GOT3 (cell line): ENCODE measurements around the gene EPHB4.
A peak's percentile ranks its signal among the peaks of the same experiment; 100 is the strongest.

Experiments
- DNase-seq: peaks from one replicate; lab custom pipeline; 2025; ENCODE audit warnings: mixed read lengths; lab: John Stamatoyannopoulos, UW

The EPHB4 gene

GRCh38 chr7:100854146-100854895, 27.0 kb upstream of the EPHB4 start:
- no peak for DNase-seq

DNA sequence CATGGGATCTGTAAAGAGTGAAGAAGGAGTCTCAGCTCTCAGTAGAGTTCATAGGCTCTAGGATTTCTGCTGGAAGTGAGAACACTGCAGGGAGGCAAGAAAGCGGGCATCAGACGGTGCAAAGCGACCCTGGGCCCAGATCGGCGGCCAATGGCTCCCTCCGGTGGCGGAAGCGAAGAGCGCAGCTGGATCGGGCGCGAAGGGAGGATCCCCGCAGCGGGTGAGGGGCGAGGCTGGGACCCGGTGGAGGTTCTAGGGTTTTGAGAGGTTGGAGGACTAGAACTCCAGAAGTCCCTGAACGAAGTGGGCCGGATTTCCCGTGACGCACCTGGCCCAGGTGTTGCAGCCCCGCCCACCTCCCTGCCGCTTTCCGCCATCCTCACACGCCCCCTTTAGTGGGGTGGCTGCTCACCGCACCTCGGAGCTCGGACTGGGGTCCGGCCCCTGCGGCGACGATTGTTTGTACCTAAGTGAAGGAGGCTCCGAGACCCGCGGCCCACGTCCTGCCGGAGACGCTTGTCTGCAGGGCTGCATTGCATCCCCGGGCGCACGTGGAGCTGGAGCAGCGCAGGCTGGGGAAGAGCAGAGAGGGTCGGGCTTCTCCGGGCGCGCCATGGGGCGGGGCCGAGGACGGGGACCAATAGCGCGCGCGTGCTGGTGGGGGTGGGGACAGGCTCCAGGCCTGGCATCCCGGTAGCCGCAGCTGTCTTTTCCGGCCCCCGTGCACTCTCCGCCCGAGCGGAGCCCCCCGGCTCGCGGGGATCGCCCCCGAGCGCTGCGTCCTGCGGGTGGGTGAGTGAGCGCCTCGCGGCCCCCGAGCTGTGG, 24.9 kb upstream of the EPHB4 start, which contains the start of gene SLC12A9:
Gene SLC12A9, plus strand, starts transcription at position 666 of the 825 bp plus-strand sequence. CDS start 1,485 bp downstream, outside the sequence.
- peak; percentile 43 for DNase-seq

- no peak for DNase-seq
Measured at GRCh38 chr7:100847360-100847759, 20.0 kb upstream of the EPHB4 start.

GRCh38 chr7:100840470-100841100, 13.3 kb upstream of the EPHB4 start:
- no peak for DNase-seq

DNA sequence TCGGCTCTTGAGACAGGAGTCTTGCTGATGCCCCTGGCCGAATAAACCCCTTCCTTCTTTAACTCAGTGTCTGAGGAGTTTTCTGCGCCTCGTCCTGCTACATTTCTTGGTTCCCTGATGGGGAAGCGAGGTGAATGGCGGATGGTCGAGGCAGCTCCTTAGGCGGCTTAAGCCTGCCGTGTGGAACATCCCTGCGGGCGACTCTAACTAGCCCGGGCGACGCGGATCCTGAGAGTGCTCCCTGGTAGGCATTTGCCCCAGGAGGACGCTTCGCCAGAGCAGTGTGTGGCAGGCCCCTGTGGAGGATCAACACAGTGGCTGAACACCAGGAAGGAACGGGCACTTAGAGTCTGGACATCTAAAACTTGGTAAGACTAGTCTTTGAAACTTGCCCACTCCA, 12.0 kb upstream of the EPHB4 start:
- DNase-seq, result no peak

DNA sequence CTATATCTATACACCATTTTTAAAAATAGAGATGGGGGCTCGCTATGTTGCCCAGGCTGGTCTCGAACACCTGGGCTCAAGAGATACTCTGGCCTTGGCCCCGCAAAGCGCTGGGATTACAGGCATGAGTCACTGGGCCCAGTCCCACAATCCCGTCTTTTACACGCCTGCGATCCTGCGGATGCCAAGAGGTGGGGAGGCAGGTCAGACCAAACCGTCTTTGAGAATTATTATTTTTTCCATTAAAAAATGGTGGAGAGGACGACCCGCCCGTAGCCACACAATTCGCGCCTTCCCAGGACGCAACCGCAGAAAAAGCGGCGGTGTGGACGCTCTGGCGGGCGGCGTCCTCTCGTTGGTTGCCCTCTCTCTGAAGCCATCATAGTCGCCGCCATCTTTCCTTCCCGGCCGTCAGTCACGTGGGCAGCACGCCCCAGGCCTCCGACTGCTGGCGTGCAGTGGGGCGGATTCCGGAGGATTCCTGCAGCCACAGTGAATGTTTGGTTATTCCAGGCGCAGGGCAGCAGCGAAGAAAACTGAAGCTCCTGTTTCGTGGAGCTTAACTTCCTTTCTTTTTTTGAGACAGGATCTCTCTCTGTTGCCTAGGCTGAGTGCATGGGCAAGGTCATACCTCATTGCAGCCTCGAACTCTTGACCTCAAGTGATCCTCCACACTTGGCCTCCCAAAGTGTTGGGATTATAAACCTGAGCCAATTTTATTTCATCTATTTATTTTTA, 9.9 kb upstream of the EPHB4 start:
- DNase-seq, result peak; percentile 46

GRCh38 chr7:100836812-100837098, 9.4 kb upstream of the EPHB4 start:
- DNase-seq, result no peak

- no peak for DNase-seq
Measured at GRCh38 chr7:100835903-100836811, 8.8 kb upstream of the EPHB4 start.

DNA sequence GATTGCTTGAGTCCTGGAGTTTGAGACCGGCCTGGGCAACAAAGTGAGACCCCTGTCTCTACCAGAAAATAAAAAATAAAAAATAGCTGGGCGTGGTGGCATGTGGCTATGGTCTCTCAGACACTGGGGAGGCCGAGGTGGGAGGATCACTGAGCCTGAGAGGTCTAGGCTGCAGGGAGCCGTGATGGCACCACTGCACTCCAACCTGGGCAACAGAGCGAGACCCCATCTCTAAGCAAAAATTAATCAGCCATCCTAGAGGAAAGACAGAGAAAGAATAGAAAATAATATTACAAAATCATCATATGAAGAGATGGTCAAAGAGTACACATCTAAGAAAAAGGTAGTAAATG, 4.9 kb upstream of the EPHB4 start:
- DNase-seq, result no peak

DNA sequence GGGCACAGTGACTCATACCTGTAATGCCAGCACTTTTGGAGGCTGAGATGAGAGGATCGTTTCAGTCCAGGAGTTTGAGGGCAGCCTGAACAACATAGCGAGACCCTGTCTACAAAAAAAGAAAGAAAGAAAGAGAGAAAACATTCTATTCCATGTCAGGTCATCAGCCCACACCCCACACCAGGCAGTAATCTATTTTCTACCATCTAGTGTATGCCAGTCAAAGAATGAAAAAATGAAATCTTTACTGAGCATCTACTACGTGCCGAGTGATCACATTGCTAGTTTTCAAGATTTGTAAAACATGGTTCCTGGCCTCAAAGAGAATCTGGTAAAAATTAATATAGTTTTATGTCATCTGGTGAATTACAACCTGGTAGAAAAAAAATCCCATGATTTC, 3.1 kb upstream of the EPHB4 start:
- no peak for DNase-seq

DNA sequence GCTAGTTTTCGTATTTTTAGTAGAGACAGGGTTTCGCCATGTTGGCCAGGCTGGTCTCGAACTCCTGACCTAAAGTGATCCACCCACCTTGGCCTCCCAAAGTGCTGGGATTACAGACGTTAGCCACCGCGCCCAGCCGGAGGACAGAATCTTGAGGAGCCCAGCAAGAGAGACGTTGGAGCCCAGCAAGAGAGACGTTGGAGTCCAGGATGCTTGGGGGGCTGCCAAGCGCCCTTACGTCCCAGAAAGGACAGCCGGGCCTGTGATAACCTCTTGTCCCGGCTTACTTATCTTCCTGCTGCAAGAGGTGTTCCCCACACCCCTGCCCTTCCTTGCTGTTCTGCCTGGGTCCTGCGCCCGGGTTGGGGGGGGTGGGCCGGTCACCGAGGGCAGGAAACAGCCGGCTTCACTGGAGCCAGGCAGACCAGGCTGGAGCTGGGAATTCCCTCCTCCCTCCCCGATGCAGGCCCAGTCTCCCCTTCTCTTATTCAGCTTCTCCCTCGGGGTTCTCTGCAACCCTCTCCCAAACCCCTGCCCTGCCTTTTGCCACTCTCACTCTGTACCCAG, 1.9 kb upstream of the EPHB4 start:
- DNase-seq, result no peak

- DNase-seq, result no peak
Measured at GRCh38 chr7:100826514-100827329, 601 bp downstream of the EPHB4 start.

DNA sequence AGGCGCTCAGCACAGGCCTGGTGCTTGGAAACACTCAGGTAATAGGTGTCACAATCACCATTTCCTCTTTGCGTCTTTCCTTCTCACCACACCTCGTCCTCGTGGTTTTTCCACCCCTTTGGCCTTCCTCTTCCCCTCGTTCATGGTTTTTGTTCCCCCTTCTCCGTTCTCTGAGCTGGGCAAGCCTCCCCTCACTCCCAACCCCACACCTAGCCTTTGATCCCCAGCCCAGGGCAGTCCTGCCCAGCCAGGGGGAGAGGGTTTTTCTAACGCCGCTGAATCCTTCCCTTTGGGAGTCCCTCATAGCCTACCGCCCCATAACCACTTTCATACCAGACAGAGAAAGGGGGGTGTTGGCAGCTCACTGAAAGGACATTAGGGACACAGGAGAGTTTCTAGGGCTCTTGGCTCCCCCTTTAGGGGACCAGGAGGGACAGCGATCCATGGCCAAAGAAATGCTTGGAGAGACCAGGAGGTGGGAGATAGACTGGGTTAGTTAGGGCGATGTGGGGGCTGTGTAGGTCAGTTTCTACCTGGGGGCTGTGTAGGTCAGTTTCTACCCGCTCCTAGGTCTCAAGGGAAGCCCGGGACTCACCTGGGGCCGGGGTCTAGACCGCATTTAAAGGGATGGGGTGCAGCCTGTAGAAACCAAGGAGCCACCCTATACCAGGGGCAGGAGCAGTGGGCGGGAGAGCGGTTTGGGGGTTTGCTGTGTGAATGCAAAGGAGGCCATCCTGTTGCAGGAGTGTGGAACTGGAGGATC, 1.4 kb downstream of the EPHB4 start:
- no peak for DNase-seq

DNA sequence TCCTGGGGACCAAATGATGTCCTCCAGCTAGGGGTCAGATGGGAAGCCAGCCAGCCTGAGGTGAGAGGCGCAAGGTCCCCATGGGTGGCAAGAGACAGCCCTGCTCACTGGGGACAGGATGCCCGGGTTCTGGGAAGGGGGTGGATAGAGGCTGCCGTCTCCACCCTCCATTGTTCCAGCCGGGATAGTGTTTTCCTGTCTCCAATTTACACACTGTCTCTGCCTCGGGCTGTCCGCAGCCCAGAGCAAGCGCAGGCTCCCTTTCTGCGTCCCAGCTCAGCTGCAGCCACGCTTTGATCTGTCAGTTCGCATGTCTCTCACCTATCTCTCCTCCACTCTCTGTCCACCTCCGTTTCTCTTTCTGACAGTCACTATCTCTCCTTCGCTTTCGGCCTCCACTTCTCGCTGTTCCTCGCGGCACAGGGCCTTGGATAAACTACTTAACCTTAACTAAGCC, 2.1 kb downstream of the EPHB4 start:
- no peak for DNase-seq

- DNase-seq, result no peak
Measured at GRCh38 chr7:100824499-100825214, 2.7 kb downstream of the EPHB4 start.

DNA sequence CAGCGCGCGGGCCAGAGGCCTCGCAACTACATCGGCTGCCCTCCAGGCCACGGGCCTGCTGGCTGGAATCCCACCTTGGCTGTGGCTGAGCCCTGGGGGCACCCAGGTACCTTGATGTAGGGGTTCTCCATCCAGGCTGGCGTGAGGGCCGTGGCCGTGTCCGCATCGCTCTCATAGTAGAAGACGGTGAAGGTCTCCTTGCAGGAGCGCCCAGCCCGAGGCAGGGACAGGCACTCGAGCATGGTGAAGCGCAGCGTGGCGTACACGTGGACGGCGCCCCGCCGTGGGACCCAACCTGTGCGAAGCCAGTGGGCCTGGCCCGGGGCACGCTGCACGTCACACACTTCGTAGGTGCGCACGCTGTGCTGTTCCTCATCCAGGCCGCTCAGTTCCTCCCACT, 3.8 kb downstream of the EPHB4 start:
- DNase-seq, result no peak

- no peak for DNase-seq
Measured at GRCh38 chr7:100823140-100823525, 4.2 kb downstream of the EPHB4 start.
